Subcutaneous abdominal adipose tissue (tissue), 5 donors: Measurements from ENCODE around the gene CLASP1.

Source experiments
- H3K27ac ChIP-seq: one replicate; pipeline ENCODE4 v1.7.0; 2013; ENCODE audit warnings: low read depth, mild to moderate bottlenecking, inconsistent platforms, low read length, moderate library complexity
- H3K27me3 ChIP-seq, 5 donors: one replicate each; pipeline ENCODE4 v1.7.0; 2013; ENCODE audit warnings: low read length in 5 of 5, inconsistent platforms in 1 of 5; ENCODE audit not compliant: control insufficient read depth in 5 of 5, insufficient read depth in 4 of 5
- H3K36me3 ChIP-seq, 5 donors: one replicate each; pipeline ENCODE4 v1.7.0; 2013; ENCODE audit warnings: low read length in 5 of 5; ENCODE audit not compliant: control insufficient read depth in 5 of 5, insufficient read depth in 5 of 5
- H3K4me1 ChIP-seq, 5 donors: one replicate each; pipeline ENCODE4 v1.7.0; 2013; ENCODE audit warnings: low read length in 5 of 5, mild to moderate bottlenecking in 3 of 5, moderate library complexity in 1 of 5; ENCODE audit not compliant: control insufficient read depth in 5 of 5, insufficient read depth in 5 of 5
- H3K4me3 ChIP-seq, 5 donors: one replicate each; pipeline ENCODE4 v1.7.0; 2013; ENCODE audit warnings: low read length in 5 of 5, low read depth in 1 of 5
- H3K9ac ChIP-seq, 5 donors: one replicate each; pipeline ENCODE4 v1.7.0; 2013; ENCODE audit warnings: low read length in 5 of 5, mild to moderate bottlenecking in 4 of 5, moderate library complexity in 3 of 5
- H3K9me3 ChIP-seq, 5 donors: one replicate each; pipeline ENCODE4 v1.7.0; 2013; ENCODE audit warnings: low read length in 5 of 5; ENCODE audit not compliant: control insufficient read depth in 5 of 5
- donor health status: healthy.
- donor health status: healthy.
- donor health status: healthy.
- donor health status: healthy.
- donor health status: healthy.

Gene CLASP1

DNA sequence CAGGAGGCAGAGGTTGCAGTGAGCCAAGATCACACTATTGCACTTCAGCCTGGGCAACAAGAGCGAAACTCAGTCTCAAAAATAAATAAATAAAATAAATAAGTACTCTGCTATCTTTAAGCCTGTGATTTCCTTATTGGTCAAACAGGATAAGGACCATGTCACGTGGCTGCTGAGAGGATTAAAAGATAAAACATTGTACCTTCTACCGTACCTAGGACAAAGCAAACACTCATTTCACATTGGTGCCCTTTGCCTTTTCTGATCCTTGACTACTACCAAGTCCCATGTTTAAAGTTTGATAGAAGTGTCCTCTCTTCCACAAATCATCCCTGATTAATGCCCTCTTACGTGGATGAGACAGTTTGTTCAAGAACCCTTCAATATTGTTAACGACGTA is 244.0 kb downstream of the CLASP1 start:
- H3K36me3 ChIP-seq: peaks cover 51 to 78% (median 60%) of the 10 kb centered on the region in 5 donors
- H3K9ac ChIP-seq: no peak overlapping the region
- H3K4me1 ChIP-seq: no peaks in the 10 kb centered on the region
- H3K4me3 ChIP-seq: no peak overlapping the region
- H3K27ac ChIP-seq: no peak overlapping the region
- H3K9me3 ChIP-seq: no peaks in the 10 kb centered on the region
- H3K27me3 ChIP-seq: no peaks in the 10 kb centered on the region

DNA sequence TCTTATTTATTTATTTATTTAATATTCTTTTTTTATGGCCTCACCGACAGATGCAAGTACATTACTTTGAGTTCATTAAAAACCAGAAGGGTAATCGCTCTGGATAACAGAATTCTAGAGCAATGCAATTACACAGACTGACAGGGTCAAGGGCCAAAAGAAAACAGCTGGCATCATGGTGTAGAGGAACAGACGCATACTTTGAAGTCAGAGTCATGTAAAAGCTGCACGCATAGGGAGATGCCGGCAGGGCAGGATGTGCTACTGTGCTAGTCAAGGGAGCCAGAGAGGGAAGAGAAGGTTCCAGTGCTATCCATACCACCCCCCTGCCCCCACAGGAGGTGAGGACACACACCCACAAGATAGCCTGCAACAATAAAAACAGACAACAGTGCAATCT is 249.1 kb downstream of the CLASP1 start:
- Histone ChIP-seq H3K36me3 (peaks cover 50 to 70% (median 58%) of the 10 kb centered on the region in 5 donors), H3K9me3 (no peaks in the 10 kb centered on the region), H3K27me3 (no peaks in the 10 kb centered on the region), H3K4me3 (no peak overlapping the region), H3K9ac (no peak overlapping the region), H3K27ac (no peak overlapping the region), H3K4me1 (no peaks in the 10 kb centered on the region)

DNA sequence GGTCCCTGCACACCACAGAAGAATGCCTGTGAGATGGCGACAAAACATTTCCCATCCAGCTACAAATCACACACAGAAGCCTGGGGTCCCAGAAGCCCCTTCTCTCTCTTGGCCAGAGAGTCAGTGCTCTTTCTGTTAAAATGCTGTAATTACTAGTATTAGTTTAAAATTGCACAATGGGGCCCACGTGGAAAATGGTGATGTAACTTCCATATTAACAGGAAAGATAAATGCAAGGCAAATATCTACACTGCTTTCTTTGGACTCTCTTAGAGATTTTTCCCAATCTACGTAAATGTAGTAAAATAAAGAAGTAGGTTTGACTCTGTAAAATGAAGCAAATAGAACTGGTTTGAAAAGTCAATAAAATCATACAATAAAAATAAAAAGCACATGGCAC is 250.4 kb downstream of the CLASP1 start:
- Histone ChIP-seq H3K9ac (no peak overlapping the region), H3K27me3 (no peaks in the 10 kb centered on the region), H3K27ac (no peak overlapping the region), H3K9me3 (no peaks in the 10 kb centered on the region), H3K4me1 (no peaks in the 10 kb centered on the region), H3K36me3 (peaks cover 53 to 70% (median 62%) of the 10 kb centered on the region in 5 donors), H3K4me3 (no peak overlapping the region)

DNA sequence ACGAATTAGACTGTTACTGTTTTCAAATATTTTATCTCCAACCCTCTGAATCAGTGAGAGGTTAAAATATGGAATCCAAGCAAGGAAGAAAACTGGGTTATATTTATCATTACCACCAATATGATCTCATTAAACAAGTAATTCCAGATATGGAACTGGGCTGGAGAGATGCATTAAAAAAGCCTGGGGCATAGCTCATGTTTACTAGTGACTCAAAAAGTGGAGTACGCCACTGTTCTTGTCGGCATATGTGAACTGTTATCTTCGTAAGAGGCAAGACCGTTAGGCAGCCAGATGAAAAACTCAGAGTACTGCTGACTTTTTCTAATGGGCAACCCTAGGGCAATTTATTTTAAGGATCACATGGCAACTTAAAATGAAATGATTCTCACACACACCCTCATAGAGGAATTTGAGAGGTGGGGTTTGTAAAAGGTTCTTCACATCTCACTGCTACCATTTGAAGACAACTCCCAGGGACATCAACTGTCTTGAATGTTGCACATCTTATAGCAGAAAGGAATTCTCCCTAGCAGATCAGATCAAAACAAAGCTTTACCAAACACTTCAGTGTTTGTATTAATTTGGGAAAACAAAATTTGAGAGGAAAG is 259.1 kb downstream of the CLASP1 start:
- H3K9ac ChIP-seq: no peak overlapping the region

DNA sequence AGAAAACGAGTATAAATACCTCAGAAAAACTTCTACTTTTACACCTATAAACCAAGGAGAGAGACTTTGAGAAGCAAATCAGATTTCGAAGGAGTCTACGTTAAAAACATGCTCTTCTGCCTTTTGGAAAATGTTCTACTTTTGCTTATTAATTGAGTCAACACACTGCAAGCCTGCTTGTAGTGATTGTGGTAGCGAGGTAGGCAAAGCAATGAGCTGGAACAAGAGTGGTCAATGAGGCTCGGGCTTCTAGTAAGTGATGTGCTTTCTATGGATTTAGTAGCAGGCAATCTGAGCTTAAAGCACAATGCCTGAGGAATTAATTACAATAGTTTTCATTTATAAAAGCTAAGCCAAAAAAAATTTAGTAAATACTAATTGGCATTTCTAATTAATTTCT is 260.9 kb downstream of the CLASP1 start:
- no peaks in the 10 kb centered on the region for H3K27me3 ChIP-seq
- H3K27ac ChIP-seq: no peak overlapping the region
- H3K4me3 ChIP-seq: no peak overlapping the region
- peaks cover 34 to 53% (median 43%) of the 10 kb centered on the region in 5 donors for H3K36me3 ChIP-seq
- no peaks in the 10 kb centered on the region for H3K9me3 ChIP-seq
- no peak overlapping the region for H3K9ac ChIP-seq
- no peaks in the 10 kb centered on the region for H3K4me1 ChIP-seq

More for the DNA sequence above, 259.1 kb downstream of the CLASP1 start:
- Histone ChIP-seq H3K4me1 (no peaks in the 10 kb centered on the region), H3K27ac (no peak overlapping the region), H3K36me3 (peaks cover 39 to 53% (median 50%) of the 10 kb centered on the region in 5 donors), H3K9me3 (no peaks in the 10 kb centered on the region), H3K27me3 (no peaks in the 10 kb centered on the region), H3K4me3 (no peak overlapping the region)

DNA sequence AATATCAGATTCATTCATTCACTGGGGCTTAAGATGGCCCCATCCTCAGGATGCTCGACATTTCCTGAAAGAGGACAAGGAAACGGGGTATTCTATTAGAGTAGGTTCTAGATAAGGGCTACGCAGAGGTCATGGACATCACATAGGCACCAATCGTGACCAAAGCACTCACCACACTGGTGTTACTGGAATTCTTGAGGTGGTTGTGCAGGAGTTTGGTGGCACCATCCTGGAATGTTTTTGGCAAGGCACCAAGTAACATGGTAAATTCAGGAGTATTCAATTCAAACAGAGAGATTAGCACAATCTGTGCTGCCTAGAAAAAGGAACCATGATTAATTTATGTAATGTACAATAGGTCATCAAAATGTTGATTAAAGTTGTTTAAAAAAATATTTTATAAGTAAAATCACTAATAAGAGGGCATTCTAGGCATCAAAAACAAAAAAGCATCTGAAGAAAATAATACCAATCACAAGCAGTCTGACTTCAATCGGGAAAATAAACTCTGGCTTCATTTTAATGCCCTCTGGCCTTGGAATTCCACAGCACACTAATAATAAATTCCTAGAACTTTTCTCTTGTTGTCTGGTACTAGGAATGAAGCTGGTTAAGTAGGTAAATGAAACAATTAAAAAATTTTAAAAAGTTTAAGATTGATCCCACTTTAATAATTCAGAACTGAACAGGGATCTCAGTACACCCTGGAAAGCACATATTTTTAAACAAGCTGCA is 261.5 kb downstream of the CLASP1 start:
- no peak overlapping the region for H3K9ac ChIP-seq
- H3K4me1 ChIP-seq: no peaks in the 10 kb centered on the region
- no peaks in the 10 kb centered on the region for H3K9me3 ChIP-seq
- H3K36me3 ChIP-seq: peaks cover 38 to 57% (median 46%) of the 10 kb centered on the region in 5 donors
- H3K27me3 ChIP-seq: no peaks in the 10 kb centered on the region
- no peak overlapping the region for H3K4me3 ChIP-seq
- H3K27ac ChIP-seq: no peak overlapping the region

DNA sequence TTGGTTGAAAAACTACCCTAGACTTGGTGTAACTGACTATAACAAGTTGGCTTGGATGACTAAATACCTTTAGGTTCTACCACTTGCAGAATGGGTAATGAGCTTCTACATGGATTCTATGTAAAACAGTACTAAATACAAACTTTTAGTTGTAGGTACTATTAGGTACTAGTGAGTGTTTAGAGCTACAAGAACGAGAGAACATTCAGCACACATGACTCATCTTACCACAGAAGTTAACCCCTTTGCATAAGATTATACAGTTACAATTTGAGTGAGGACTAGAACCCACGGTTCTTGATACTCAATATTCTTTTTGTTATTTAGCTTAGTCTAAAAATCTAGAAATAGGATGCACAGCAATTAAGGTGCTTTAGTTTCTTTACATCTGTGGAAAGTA is 262.6 kb downstream of the CLASP1 start:
- no peaks in the 10 kb centered on the region for H3K27me3 ChIP-seq
- no peak overlapping the region for H3K9ac ChIP-seq
- no peaks in the 10 kb centered on the region for H3K9me3 ChIP-seq
- peaks cover 36 to 63% (median 50%) of the 10 kb centered on the region in 5 donors for H3K36me3 ChIP-seq
- H3K4me1 ChIP-seq: no peaks in the 10 kb centered on the region
- H3K27ac ChIP-seq: no peak overlapping the region
- no peak overlapping the region for H3K4me3 ChIP-seq

DNA sequence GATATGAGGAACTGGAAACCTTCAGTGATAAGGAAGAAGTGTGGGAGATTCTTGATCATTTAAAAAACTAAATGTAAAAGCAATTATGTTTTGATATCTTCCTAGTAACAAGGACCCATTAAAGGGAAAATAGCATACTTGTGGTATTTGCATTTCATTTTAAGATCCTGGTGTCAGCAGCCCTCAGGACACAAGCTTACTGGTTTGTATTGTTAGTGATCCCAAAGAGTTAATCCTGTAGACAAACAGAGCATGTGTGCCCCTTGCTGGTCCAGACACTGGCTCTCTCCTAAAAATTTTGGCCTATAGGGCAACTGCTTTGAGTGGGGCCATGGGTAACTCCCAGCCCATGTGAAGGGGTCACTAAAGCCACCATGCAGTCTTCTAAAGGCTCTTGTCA is 263.2 kb downstream of the CLASP1 start:
- no peak overlapping the region for H3K9ac ChIP-seq

DNA sequence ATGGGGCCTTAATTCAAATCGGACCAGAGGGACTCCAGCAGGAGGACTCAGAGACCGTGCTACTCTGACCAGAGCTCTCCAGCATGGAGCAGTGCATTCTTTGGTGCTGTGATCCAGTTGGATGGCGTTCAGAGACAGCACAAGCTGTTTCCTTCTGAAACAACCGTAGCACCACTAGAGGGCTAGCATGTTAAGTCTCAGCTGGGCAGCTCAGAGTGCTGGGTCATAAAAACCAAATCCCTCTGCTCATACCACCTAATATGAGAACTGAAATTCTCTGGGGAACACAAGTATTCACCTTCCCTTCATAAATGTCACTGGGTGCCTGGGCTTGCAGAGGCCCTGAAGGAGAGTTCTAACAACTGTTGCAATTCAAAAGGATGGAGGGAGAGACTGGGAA is 266.5 kb downstream of the CLASP1 start:
- Histone ChIP-seq H3K27ac (no peak overlapping the region), H3K4me1 (no peaks in the 10 kb centered on the region), H3K27me3 (no peaks in the 10 kb centered on the region), H3K9ac (no peak overlapping the region), H3K36me3 (peaks cover 49 to 74% (median 66%) of the 10 kb centered on the region in 5 donors), H3K9me3 (no peaks in the 10 kb centered on the region), H3K4me3 (no peak overlapping the region)

More for the DNA sequence above, 263.2 kb downstream of the CLASP1 start:
- Histone ChIP-seq H3K27me3 (no peaks in the 10 kb centered on the region), H3K4me3 (no peak overlapping the region), H3K27ac (no peak overlapping the region), H3K9me3 (no peaks in the 10 kb centered on the region), H3K4me1 (no peaks in the 10 kb centered on the region), H3K36me3 (peaks cover 39 to 64% (median 53%) of the 10 kb centered on the region in 5 donors)

DNA sequence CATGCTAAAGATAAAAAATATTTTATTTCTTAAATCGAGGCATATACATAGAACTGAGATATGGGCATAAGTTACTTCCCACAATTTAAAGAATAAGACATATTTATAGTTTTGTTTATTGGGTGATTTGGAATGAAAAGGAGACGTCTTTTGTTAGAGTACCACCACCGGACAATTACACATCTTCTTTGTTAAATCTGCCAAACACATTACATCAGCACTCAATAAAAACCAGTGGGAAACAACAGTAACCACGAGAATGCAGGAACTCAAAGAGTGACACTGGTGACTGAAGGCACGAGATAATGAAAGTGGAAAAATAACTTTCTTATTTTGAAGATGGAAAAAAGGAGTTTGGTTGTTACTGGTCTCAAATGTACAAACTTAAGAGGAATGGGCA is 271.6 kb downstream of the CLASP1 start:
- H3K4me3 ChIP-seq: no peak overlapping the region
- H3K27me3 ChIP-seq: no peaks in the 10 kb centered on the region
- peaks cover 32 to 79% (median 60%) of the 10 kb centered on the region in 5 donors for H3K36me3 ChIP-seq
- no peaks in the 10 kb centered on the region for H3K4me1 ChIP-seq
- no peaks in the 10 kb centered on the region for H3K9me3 ChIP-seq
- H3K27ac ChIP-seq: no peak overlapping the region
- H3K9ac ChIP-seq: no peak overlapping the region
